ENCODE results near the gene LDAH.

The LDAH gene

GRCh38 chr2:20666304-20667150 lies 156.4 kb downstream of the LDAH start, which contains the start of gene GDF7:
Gene GDF7, plus strand, starts transcription at chr2:20667144. Its CDS starts 96 bp downstream, at chr2:20667240.
- peak; percentile 28 for DNase-seq

- no peak for DNase-seq
These were observed 156.9 kb downstream of the LDAH start for GRCh38 chr2:20666005-20666303.

- DNase-seq: no peak
These were observed 157.5 kb downstream of the LDAH start for GRCh38 chr2:20665243-20666004.

- DNase-seq: no peak
These were observed 158.3 kb downstream of the LDAH start for GRCh38 chr2:20664431-20665242.

- DNase-seq: no peak
These were observed 158.9 kb downstream of the LDAH start for GRCh38 chr2:20664071-20664390.

GRCh38 chr2:20663196-20664070 lies 159.5 kb downstream of the LDAH start:
- DNase-seq: no peak

GRCh38 chr2:20662308-20662937 lies 160.5 kb downstream of the LDAH start:
- DNase-seq: no peak

- peak; percentile 77 for DNase-seq
These were observed 161.2 kb downstream of the LDAH start for GRCh38 chr2:20661421-20662307.

- no peak for DNase-seq
These were observed 162.1 kb downstream of the LDAH start for GRCh38 chr2:20660506-20661420.

GRCh38 chr2:20657522-20658235 lies 165.2 kb downstream of the LDAH start:
- no peak for DNase-seq

- DNase-seq: no peak
These were observed 166.3 kb downstream of the LDAH start for GRCh38 chr2:20656561-20656960.

GRCh38 chr2:20654535-20654813 lies 168.4 kb downstream of the LDAH start:
- no peak for DNase-seq

GRCh38 chr2:20653695-20654534 lies 169.0 kb downstream of the LDAH start:
- DNase-seq: no peak

GRCh38 chr2:20652673-20653575 lies 170.0 kb downstream of the LDAH start:
- no peak for DNase-seq

- no peak for DNase-seq
These were observed 170.8 kb downstream of the LDAH start for GRCh38 chr2:20652141-20652540.

- DNase-seq: no peak
These were observed 171.2 kb downstream of the LDAH start for GRCh38 chr2:20651731-20652099.
